Transverse colon (tissue), 4 donors: ENCODE measurements around the gene STK33.

Source experiments
- CTCF ChIP-seq, 5 experiments: fragments of 200-600 bp in 3 of 5; fragments of 450-650 bp in 2 of 5; sonication (generic) in 3 of 5; IDR thresholded peaks; 1 replicate in 2 of 5; 2 replicates in 3 of 5; pipeline ENCODE4 v1.5.1; 2016 to 2017; ENCODE audit warnings: antibody characterized with exemption in 5 of 5, inconsistent platforms in 3 of 5, mild to moderate bottlenecking in 2 of 5, moderate library complexity in 1 of 5
- EP300 ChIP-seq: sonication (generic); formaldehyde crosslinking; IDR thresholded peaks from one replicate; pipeline ENCODE4 v1.6.1; 2017; ENCODE audit warnings: antibody characterized with exemption, low read depth
- POLR2A ChIP-seq: fragments of 450-650 bp; IDR thresholded peaks from one replicate; pipeline ENCODE4 v1.6.1; 2016; ENCODE audit warnings: antibody characterized with exemption, mild to moderate bottlenecking, moderate library complexity
- POLR2AphosphoS5 ChIP-seq, 3 donors: sonication (generic); formaldehyde crosslinking; IDR thresholded peaks; one replicate each; pipeline ENCODE4 v1.6.1; 2016; ENCODE audit warnings: antibody characterized with exemption in 3 of 3

GRCh38 chr11:8389029-8389996 lies 204.7 kb downstream of the STK33 start:
- no peak for TF ChIP-seq POLR2A
- TF ChIP-seq CTCF (IDR thresholded peaks at IDR 0.05) = no peak
- TF ChIP-seq POLR2AphosphoS5 (IDR thresholded peaks at IDR 0.05) = no peak
- no peak for TF ChIP-seq EP300
